ENCODE data around the gene OR10A3.

OR10A3 gene

DNA sequence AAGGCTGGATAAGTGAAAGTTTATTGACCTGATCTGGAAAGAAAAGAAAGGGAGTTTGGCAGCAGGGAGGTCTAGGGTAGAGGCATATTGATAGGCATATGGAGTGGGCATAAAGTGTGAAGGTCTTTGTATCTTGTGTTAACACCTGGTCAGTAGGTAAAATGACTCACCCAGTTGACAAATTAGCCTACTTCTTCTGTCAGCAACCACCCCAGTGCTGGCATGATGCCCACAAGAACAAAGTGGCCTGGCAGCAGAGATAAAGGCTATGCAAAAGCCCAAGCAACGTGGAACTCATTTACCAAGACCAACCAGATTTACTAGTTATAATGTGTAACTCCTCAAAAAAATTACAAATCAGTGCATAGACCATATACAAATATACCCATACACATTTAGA, 4.9 kb downstream of the OR10A3 start:
- DNase-seq, result no peak

DNA sequence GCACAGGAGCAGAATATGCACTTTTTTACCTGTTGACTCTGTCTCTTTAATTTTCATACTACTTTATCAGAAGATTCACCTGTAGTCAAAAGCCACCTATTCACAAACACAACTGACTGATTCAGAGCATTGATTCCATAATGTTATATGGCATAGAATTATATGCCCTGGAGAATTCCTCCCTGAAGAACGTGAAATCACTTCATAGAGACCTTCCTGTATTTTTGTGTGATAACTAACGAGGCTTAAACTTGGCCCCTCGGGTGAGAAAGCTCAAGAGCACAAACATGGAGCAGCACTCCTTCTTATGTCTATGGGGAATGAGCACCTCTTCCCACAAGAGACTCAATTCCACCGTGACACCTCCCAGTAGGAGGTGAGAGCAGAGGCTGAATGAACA, 10.3 kb downstream of the OR10A3 start, which contains the start of gene OR10A6:
OR10A6 (minus strand) TSS at position 101 of the 400 bp plus-strand sequence. CDS start 2,606 bp downstream, outside the sequence.
- DNase-seq, result no peak

DNA sequence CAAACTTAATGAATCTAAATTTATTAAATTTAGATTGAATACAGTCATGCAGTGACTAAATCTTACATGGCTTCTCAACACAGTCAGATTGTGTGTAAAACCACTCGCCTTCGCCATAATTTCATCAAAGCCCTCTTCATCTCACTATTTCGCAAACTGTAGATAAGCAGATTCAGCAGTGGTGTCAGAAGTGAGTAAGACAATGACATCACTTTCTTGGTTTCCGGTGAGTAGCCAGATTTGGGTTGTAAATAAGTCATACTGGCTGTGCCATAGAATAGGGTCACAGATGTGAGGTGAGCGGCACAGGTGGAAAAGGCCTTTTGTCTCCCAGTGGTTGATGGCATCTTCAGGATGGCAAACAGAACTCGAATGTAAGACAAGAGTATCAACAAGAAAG, 13.9 kb downstream of the OR10A3 start:
- DNase-seq, result no peak

DNA sequence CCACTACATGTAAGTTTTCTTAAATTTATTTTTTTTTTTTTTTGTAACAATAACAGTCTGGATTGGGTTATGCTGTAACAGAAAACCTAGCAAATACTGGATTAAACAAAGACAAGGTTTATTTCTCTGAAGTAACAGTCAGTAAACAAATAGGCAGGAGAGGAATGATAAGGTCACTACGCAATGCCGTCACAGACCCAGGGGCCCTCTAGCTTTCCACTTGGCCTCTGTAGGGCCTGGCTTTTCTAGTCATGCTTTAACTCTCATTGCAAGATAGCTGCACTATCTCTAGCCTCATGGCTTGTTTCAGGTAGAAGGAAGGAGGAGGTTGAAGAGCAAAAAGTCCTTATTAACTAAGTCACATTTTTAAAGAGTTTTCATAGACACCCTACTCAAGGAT, 17.0 kb downstream of the OR10A3 start:
- no peak for DNase-seq

DNA sequence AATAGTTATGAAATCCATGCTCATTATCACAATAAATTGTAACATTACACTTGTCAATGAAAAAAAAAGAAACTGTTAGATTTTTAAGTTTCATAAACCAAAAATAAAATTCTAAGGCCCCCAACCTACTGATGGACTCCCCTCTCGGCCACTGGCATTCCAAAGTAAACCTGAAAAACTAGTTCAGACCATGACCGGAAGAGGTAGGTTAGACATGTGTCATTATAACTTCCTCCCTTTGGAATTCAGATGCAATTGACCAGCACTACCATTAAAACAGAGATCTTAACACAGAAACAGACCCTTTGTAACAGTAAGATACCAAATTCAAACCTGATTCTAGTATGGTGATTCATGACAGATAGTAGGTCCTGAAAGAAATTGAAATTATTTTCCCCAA, 23.4 kb downstream of the OR10A3 start:
- DNase-seq, result no peak

DNA sequence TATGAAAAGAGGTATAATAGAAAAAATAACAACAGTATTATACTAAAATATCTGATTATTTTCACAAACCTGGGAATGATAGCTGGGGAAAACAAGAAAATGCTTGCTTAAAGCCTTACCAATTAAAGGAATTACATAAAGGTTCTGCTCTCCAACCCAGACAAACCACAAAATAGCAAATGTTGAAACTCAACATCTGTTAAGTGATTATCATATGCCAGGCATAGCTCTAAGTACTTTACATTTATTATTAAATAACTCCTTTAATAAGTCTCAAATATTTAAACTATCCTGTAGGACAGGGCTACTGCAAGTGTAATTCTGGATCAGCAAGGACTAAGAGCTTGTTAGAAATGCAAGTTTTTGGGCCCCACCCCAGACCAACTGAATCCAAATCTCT, 30.5 kb downstream of the OR10A3 start:
- no peak for DNase-seq

DNA sequence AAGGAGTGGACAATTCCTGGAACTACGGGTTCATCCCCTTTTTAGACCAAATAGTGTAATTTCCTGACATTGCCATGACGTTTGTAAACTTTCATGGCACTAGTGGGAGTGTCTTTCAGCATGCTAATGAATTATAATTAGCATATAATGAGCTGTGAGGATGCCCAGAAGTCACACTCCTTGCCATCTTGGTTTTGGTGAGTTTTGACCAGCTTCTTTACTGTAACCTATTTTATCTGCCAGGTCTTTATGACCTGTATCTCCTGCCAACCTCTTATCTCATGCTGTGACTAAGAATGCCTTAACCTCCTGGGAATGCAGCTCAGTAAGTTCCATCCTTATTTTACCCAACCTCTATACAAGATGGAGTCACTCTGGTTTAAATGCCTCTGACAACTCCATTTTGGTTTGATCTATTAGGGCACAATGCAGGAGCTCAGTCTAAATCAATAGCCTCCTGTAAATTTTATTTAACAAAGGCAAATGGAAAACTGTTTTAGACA, 31.2 kb downstream of the OR10A3 start:
- DNase-seq, result no peak

DNA sequence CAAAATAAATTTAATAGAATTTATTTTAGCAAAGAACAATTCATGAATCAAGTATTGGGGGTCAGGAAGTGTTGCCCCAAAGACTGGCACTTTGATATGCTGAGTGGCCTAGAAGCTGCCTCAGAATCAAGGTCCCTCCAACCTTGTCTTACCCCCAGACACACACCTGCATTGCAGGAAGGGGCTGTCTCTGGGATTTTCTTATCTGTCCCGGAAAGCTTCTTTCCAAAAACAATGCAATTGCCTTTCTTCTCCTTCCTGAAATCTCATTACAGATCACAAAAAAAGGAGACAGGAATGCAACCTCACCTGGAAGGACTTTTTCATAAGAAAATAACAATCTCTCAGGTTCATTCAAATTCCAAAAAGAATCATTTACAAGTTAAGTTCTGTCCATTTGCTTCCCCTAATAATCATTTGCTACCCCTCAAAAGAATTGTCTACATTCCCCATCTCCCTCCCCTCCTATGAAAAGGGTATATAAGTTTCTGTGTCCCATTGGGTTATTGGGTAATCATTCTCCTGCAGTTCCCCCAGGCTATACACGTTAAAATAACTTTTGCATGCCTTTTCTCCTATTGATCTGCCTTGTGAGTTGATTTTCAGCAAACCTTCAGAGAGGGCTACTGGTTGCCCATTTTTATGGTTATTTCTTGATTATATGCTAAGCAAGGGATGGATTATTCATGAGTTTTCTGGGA, 31.8 kb downstream of the OR10A3 start:
- no peak for DNase-seq

DNA sequence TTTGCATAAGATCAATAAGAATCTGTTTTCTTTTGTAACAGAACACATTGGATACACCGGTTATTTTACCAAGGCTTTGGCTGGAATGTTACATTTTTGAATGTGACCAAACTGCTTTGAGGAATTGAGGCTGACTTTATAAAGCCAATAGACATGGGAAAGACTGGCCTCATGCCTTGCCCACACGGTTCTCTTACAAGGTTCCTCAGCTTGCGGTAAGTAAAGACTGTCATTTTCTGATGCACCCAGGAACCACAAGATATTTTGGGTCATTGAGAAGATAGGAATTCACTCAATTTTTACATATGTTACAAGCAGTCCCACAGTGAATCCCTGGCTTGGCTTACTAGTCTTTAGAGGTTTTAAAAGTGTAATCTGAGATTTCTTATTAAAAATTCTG, 34.4 kb downstream of the OR10A3 start:
- no peak for DNase-seq

DNA sequence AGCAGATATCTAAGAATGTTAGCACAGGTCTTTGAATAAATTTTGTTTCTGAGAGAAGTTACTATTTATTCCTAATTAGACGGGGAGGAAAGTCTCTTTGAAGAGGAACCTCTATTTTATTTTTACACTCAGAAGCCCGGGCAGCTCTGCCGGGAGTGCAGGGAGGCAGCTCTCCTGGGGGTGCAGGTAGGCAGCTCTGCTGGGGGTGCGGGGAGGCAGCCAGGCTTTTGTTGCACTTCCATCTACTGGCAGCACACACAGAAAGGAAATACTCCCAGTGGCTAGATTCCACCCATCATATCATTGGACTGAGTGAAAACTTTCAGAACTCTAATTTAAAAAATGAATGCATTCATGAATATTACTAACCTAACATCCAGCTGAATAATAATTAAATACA, 35.0 kb downstream of the OR10A3 start:
- no peak for DNase-seq

DNA sequence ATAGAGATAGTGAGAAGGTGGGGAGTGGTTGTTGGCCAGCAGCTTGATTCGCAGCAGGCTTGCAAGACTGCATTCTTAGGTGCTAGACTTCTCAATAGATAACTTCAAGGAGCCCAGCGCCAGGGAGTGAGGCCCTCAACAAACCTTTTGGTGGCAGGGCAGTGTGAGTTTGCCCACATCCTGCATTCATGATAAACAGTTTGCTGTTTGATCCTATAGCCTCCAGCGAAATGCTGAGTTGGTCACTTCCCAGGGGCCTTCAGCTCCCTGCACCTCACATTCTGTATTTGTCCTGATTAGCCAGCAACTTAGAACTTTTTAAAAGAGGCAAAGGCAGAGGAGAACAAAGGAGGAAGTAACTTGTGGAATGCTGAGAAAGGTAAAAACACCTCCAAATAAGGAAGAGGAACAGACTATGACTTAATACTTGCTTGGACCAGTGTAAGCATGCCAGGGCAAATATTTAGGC, 35.5 kb downstream of the OR10A3 start:
- DNase-seq, result no peak

DNA sequence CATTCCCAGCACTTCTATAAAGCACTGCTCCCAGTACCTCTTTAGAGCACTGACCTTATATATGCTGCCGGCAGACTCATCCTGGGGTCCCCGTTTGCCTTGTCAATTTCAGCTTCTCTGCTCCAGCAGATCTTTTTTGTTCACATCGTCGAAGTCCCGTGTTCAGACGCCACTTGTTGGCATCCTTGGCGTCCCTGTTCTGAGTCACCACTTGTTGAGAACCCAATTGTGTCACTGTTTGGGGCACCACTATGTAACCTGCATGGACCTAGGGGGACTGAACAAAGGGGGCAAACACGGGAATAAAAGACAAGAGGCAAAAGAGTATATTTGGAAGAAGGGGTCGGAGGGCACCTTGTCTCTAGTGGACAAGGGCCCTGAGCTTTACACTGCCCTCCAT, 36.0 kb downstream of the OR10A3 start:
- no peak for DNase-seq

DNA sequence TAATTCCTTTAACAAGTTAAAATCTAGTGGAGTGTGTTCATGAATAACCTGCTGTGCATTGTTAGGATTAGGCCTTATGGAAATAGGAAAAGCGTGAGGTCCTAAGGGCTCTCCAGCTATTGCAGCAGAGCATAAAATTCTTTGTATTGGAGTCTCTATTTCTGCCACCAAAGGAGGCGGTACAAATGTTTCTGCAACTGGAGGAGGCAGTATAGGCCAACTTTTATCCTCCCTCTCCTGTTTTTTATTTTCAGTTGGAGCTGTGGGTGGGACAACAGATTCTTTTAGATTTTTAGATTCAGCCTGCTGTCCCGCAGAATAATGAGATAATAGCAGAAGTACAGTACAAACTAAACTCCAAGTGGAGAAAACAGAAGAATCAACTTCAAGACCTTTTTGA, 36.6 kb downstream of the OR10A3 start:
- DNase-seq, result no peak

DNA sequence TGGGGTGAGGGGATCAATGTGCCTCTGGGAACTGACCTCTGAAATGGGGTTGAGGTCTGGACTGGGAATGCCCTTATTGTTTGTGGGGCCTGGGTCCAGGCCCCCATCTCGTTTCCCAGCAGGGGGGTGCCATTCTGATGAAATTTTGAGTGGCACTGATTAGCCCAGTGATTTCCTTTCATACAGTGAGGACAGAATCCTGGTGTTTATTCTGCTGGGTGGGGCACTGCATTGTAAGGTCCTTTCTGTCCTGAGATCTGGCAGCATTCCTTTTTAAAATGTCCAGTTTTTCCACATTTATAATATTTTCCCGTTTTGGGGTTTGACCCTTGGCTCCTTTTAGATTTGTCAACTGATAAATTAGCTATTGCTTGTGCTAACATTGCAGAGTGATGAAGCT, 37.6 kb downstream of the OR10A3 start:
- no peak for DNase-seq

DNA sequence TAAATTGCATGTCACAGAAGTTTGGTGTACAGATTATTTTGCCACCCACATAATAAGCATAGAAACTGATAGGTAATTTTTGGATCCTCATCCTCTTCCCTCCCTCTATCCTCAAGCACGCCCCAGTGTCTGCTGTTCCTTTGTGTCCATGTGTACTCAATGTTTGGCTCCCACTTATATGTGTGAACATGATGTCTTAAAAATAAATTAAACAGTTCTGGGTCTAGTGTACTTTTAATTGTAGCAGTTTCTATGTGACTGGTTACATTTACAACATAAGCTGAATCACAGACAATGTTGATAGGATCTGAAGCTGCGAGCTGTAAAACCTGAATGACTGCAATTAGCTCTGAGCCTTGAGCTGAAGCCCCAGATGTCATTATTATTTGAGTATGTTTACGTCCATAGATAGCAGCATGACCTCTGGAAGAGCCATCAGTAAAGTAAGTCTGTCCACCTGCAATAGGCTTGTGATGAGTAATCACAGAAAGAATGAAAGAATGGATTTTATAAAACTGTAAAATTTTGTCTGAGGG, 40.1 kb downstream of the OR10A3 start:
- DNase-seq, result no peak

DNA sequence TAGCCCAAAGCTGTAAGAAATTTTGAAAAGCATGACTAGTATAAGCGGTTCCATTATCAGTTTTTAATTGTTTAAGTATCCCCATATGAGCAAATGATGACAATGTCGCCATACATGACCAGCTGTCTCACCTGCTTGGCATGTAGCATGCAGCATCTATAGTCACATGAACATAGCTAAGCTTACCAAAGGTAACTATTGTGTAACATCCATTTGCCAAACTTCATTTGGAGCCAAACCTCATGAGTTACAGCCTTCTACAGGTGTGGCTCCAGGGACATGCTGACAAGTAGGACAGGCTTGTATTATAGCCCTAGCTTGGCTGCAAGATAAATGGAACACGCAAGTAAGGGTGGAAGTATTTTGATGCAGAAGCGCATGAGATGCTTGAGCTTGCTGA, 40.8 kb downstream of the OR10A3 start:
- no peak for DNase-seq

DNA sequence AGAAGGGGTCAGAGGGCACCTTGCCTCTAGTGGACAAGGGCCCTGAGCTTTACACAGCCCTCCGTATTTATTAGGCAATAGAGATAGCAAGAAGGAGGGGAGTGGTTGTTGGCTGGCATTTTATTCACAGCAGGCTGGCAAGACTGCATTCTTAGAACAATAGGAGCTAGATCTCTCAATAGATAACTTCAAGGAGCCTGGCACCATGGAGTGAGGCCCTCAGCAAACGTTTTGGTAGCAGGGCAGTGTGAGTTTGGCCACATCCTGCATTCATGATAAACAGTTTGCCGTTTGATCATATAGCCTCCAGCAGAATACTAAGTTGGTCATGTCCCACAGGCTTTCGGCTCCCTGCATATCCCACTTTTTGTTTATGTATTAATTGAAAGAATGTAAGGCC, 42.1 kb downstream of the OR10A3 start:
- DNase-seq, result no peak

DNA sequence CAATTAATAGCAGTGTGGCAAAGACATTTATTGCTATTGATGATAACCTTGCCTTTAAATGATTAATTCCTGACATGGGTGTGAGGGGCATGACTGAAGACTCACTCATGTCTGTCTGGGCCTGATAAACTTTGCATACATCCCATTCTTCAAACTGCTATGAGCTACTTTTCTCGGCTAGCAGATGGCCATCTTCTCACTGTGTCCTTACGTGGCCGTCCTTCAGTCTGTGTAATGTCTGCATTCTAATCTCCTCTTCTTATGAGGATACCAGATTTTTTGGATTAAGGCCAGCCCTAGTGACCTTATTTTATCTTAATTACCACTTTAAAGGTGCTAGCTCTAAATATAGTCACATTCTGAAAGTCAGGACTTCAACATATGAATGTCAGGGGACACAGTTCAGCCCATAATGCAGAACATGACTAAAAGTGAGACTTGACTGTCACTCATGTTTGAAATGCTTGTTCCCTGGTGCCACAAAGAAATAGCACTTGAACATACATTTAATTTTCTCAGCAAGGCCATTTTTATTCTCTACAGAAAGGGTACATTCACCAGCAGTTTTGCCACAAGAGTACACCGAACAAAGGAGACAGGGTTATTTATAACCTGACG, 42.7 kb downstream of the OR10A3 start:
- no peak for DNase-seq

DNA sequence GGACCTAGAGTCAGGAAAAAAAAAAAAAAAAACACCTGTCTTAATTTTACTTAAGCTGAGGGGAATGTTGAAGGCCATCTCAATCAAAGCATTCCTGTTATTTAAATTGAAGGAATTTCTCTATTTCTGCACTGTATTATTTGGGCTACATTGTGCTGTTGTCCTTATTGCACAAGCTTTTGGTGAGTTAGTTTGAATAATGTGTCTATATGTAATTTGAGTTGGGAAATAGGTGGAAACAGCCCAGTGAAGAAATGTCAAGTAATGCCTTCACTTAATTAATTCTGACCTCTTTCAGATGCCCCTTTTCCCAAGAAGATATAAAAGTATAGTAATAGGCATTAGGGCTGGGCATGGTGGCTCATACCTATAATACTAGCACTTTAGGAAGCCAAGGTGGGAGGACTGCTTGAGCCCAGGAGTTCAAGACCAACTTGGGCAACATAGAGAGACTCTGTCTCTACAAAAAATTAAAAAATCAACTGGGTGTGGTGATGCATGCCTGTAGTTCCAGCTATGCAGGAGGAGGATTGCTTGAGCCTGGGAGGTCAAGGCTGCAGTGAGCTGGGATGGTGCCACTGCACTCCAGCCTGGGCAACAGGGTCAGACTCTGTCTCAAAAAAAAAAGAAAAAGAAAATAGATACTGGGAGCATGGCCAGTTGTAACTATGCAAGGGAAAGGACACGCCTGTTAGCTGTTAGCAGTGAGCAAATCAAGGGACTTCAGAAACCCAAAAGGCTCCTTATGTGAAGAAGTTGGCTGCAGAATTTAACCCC, 45.3 kb downstream of the OR10A3 start:
- no peak for DNase-seq

DNA sequence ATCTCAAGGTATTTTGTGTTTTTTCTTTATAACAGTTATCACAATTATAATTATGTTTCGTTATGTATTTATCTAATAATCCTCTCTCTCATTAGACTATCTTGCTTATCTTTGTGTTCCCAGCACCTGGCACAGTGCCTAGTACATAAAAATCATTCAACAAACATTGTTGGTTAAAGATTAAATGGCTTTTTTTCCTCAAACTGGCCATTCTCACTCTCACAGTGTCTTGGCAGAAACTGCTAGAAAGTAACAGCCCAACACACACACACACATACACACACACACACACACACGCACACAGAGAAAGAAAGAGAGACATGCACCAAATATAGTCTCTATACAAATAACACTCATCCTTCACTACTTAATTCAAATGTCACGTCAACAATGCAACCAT, 47.3 kb downstream of the OR10A3 start:
- no peak for DNase-seq

DNA sequence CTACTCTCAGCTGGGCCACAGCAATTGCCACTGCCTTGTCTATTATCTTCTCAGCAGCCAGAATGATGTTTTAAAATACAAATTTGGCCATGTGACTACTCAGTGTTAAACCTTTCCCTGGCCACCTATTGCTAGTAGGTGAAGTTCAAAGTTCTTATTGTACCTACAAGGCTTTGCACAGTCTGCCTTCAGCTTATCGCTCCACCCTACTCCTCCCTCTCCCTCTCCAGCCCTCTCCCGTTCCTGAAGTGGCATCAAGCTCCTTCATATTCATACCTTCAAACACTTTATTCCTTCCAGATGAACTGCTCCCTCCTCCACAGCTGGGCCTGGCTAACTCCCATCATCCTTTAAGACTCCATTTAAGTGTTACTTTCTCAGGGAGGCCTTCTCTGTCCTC, 47.7 kb downstream of the OR10A3 start:
- DNase-seq, result no peak

DNA sequence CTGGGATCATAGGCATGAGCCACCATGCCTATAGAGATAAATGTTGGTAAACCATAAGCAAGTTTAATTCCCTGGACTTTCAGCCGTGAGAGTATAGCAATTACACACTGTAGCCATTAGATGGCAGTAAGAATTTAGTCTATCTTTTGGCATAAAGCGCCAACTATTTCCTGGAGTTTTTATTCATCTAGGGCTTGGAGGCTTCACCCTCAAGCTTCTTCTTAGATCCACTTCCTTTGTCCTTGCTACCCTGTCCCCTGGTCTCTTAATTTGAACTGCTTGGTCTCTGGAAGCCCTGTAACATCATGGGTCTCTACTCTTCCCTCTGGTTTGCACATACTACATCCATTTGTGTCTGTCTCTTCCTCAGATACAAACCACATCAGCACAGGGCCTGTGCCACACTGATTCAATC, 48.7 kb downstream of the OR10A3 start:
- DNase-seq, result no peak

DNA sequence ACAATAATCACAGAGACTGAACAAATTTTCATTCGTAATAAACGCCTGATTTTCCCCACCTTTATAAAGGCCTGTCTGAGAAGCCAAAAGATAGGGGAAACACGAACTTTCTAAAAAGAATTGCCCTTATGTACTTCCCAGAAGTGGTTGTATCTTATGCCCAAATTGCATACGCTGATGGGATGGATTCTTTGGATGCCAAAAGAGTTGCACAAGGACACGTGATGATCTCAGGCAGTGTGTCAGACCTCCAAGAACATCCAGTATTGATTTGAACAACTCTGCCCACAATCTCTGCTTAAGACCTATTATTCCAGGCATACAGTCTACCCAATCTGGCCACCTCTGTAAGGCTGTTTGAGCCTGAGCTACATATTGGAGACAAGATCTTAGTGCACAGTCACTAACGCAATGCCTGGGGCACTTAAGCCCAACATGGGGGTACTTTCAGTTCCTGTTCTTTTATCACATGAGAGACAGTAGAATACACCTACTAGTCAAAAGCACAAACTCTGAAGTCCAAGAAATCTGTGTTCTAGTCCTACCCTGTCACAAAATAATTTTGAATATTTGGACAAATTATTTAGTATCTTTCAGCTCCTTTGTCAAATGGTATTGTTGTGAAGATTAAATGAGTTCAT, 49.3 kb downstream of the OR10A3 start:
- DNase-seq, result no peak

Data from NCI-H1417 treated with DMSO at 0.1 percent for 48 hours (cell line).